ENCODE measurements around the gene CFAP221. TPM values are rescaled to one million over a fixed set of nuclear protein-coding genes. Genes with fewer than 3 reads are reported as not detected.

Gene CFAP221
- total RNA-seq, 4 donors from 2014 or later: 0.25 to 8.6 (median 0.66) TPM; not detected in 1

- no peak for ATAC-seq
- 67 to 85% methylated on average over 1 of the region's 1 CpG for WGBS, 2 donors (ENCODE audit: low coverage in 1 of 2)
- no peak overlapping the region for H3K27ac ChIP-seq
- TF ChIP-seq CTCF (IDR thresholded peaks at IDR 0.05): no peak
- no peak for TF ChIP-seq POLR2AphosphoS5 (IDR thresholded peaks at IDR 0.05)
- TF ChIP-seq EP300 (IDR thresholded peaks at IDR 0.05): no peak
- no peak for TF ChIP-seq POLR2A (IDR thresholded peaks at IDR 0.05)
- H3K36me3 ChIP-seq: no peaks in the 10 kb centered on the region
- H3K9me3 ChIP-seq: peaks cover 0 to 33% (median 0%) of the 10 kb centered on the region in 3 donors
- no peak overlapping the region for H3K4me3 ChIP-seq
- H3K27me3 ChIP-seq: peaks cover 15% of the 10 kb centered on the region
- no peaks in the 10 kb centered on the region for H3K4me1 ChIP-seq
Observed at GRCh38 chr2:119533560-119533959, 10.7 kb upstream of the CFAP221 start.

GRCh38 chr2:119536211-119536610 is 8.0 kb upstream of the CFAP221 start:
- no peak overlapping the region for H3K4me3 ChIP-seq
- WGBS, 2 donors (ENCODE audit: low coverage in 1 of 2): 45 to 80% methylated on average over 1 to 6 of the region's 6 CpGs
- no peak for TF ChIP-seq EP300 (IDR thresholded peaks at IDR 0.05)
- no peak for TF ChIP-seq POLR2A (IDR thresholded peaks at IDR 0.05)
- TF ChIP-seq CTCF (IDR thresholded peaks at IDR 0.05): no peak
- no peak for TF ChIP-seq POLR2AphosphoS5 (IDR thresholded peaks at IDR 0.05)
- no peaks in the 10 kb centered on the region for H3K36me3 ChIP-seq
- no peak overlapping the region for H3K27ac ChIP-seq
- H3K27me3 ChIP-seq: peaks cover 10% of the 10 kb centered on the region
- no peaks in the 10 kb centered on the region for H3K4me1 ChIP-seq
- H3K9me3 ChIP-seq: peaks cover 0 to 33% (median 0%) of the 10 kb centered on the region in 3 donors
- no peak for ATAC-seq

GRCh38 chr2:119536707-119537106 is 7.5 kb upstream of the CFAP221 start:
- no peak overlapping the region for H3K27ac ChIP-seq
- H3K36me3 ChIP-seq: no peaks in the 10 kb centered on the region
- ATAC-seq: no peak
- peaks cover 10% of the 10 kb centered on the region for H3K27me3 ChIP-seq
- 62 to 88% methylated on average over 1 of the region's 1 CpG for WGBS, 2 donors (ENCODE audit: low coverage in 1 of 2)
- H3K9me3 ChIP-seq: peaks cover 0 to 33% (median 0%) of the 10 kb centered on the region in 3 donors
- no peak for TF ChIP-seq POLR2AphosphoS5 (IDR thresholded peaks at IDR 0.05)
- no peak for TF ChIP-seq CTCF (IDR thresholded peaks at IDR 0.05)
- TF ChIP-seq POLR2A (IDR thresholded peaks at IDR 0.05): no peak
- no peak for TF ChIP-seq EP300 (IDR thresholded peaks at IDR 0.05)
- no peak overlapping the region for H3K4me3 ChIP-seq
- H3K4me1 ChIP-seq: no peaks in the 10 kb centered on the region

- Histone ChIP-seq H3K4me3 (no peak overlapping the region), H3K4me1 (no peaks in the 10 kb centered on the region), H3K27ac (no peak overlapping the region), H3K36me3 (no peaks in the 10 kb centered on the region), H3K9me3 (peaks cover 0 to 28% (median 0%) of the 10 kb centered on the region in 3 donors), H3K27me3 (peaks cover 10% of the 10 kb centered on the region)
- no peak for ATAC-seq
- TF ChIP-seq POLR2A (IDR thresholded peaks at IDR 0.05) (no peak), CTCF (IDR thresholded peaks at IDR 0.05) (no peak)
Observed at GRCh38 chr2:119537792-119538191, 6.5 kb upstream of the CFAP221 start.

GRCh38 chr2:119541476-119541875 is 2.8 kb upstream of the CFAP221 start:
- ATAC-seq: no peak
- TF ChIP-seq POLR2AphosphoS5 (IDR thresholded peaks at IDR 0.05) (no peak), POLR2A (IDR thresholded peaks at IDR 0.05) (no peak), CTCF (IDR thresholded peaks at IDR 0.05) (no peak), EP300 (IDR thresholded peaks at IDR 0.05) (no peak)
- no peak overlapping the region for H3K4me3 ChIP-seq
- peaks cover 19% of the 10 kb centered on the region for H3K27me3 ChIP-seq
- no peak overlapping the region for H3K27ac ChIP-seq
- WGBS, 2 donors (ENCODE audit: low coverage in 1 of 2): 84 to 100% methylated on average over 1 to 2 of the region's 2 CpGs
- H3K4me1 ChIP-seq: peaks cover 0 to 17% (median 4%) of the 10 kb centered on the region in 3 donors
- H3K36me3 ChIP-seq: no peaks in the 10 kb centered on the region
- H3K9me3 ChIP-seq: no peaks in the 10 kb centered on the region

All from gastroesophageal sphincter (tissue), 4 donors.